Activated CD8-positive, alpha-beta memory T cell treated with anti-CD3 and anti-CD28 coated beads for 1 hour (primary cell): Measurements from ENCODE around the gene TBC1D9.
"Not testable (repeated sequence)": the region's sequence is repeated elsewhere in the genome, so short reads cannot be mapped to it uniquely, and the experiment has no call there.

ENCODE experiments used
- DNase-seq, 2 donors: peaks; one replicate each; pipeline ENCODE4 v3.0.0-alpha.2; 2020; ENCODE audit warnings: low read depth in 1 of 2; ENCODE audit errors: extremely low read depth in 1 of 2

The TBC1D9 gene

GRCh38 chr4:140754918-140755773 lies 1.0 kb downstream of the TBC1D9 start:
- DNase-seq = no peak

- no peak for DNase-seq
These were observed 2.9 kb downstream of the TBC1D9 start for GRCh38 chr4:140753329-140753728.

GRCh38 chr4:140752291-140753068 lies 3.7 kb downstream of the TBC1D9 start:
- no peak for DNase-seq

GRCh38 chr4:140750470-140750869 lies 5.7 kb downstream of the TBC1D9 start:
- no peak for DNase-seq

GRCh38 chr4:140748171-140748570 lies 8.0 kb downstream of the TBC1D9 start:
- DNase-seq = no peak

- not testable (repeated sequence) for DNase-seq
These were observed 9.6 kb downstream of the TBC1D9 start for GRCh38 chr4:140746546-140746945.

- DNase-seq = no peak
These were observed 11.8 kb downstream of the TBC1D9 start for GRCh38 chr4:140744421-140744820.

GRCh38 chr4:140743194-140743931 lies 12.8 kb downstream of the TBC1D9 start:
- DNase-seq = no peak

- DNase-seq = no peak
These were observed 13.4 kb downstream of the TBC1D9 start for GRCh38 chr4:140742838-140743193.

GRCh38 chr4:140740906-140741670 lies 15.1 kb downstream of the TBC1D9 start:
- no peak for DNase-seq

GRCh38 chr4:140740422-140740821 lies 15.8 kb downstream of the TBC1D9 start:
- DNase-seq = no peak

GRCh38 chr4:140739971-140740370 lies 16.2 kb downstream of the TBC1D9 start:
- DNase-seq = no peak

GRCh38 chr4:140738139-140738538 lies 18.0 kb downstream of the TBC1D9 start:
- no peak for DNase-seq

- no peak for DNase-seq
These were observed 19.4 kb downstream of the TBC1D9 start for GRCh38 chr4:140736669-140737343.

GRCh38 chr4:140735779-140736391 lies 20.3 kb downstream of the TBC1D9 start:
- no peak for DNase-seq

GRCh38 chr4:140735317-140735716 lies 20.9 kb downstream of the TBC1D9 start:
- no peak for DNase-seq

GRCh38 chr4:140732780-140733179 lies 23.4 kb downstream of the TBC1D9 start:
- DNase-seq = no peak

- DNase-seq = no peak
These were observed 26.7 kb downstream of the TBC1D9 start for GRCh38 chr4:140729344-140730049.
